HepG2 (cell line): Measurements from ENCODE around the gene DPM2. TPM values are rescaled to one million over a fixed set of nuclear protein-coding genes. Genes with fewer than 3 reads are reported as not detected.
A peak's percentile ranks its signal among the peaks of the same experiment; 100 is the strongest.

Experiments used
- ATF7-NPFF ChIP-seq: sonication (generic); formaldehyde crosslinking; IDR thresholded peaks from 2 replicates; pipeline ENCODE4 v1.8.1; 2023; ENCODE audit warnings: mild to moderate bottlenecking, low read depth, missing genetic modification reagents, moderate library complexity
- KMT2A ChIP-seq: sonication (generic); formaldehyde crosslinking; IDR thresholded peaks from 2 replicates; pipeline ENCODE4 v1.4.0; 2020; ENCODE audit warnings: missing genetic modification reagents
- MBNL3 ChIP-seq: fragments of 250-450 bp; sonication (Bioruptor Pico); conservative IDR thresholded peaks from 2 replicates; pipeline ENCODE4 v1.8.0; 2022; ENCODE audit warnings: mild to moderate bottlenecking, inconsistent platforms
- MEIS2 ChIP-seq: sonication (generic); formaldehyde crosslinking; IDR thresholded peaks from 2 replicates; pipeline ENCODE4 v1.9.0; 2021; ENCODE audit warnings: mild to moderate bottlenecking, missing genetic modification reagents
- MTA1 ChIP-seq: sonication (generic); formaldehyde crosslinking; IDR thresholded peaks from 2 replicates; pipeline ENCODE4 v1.4.0; 2020; ENCODE audit warnings: missing genetic modification reagents, mild to moderate bottlenecking, borderline replicate concordance
- NFIB ChIP-seq: sonication (generic); formaldehyde crosslinking; IDR thresholded peaks from 2 replicates; pipeline ENCODE4 v1.9.0; 2021; ENCODE audit warnings: missing genetic modification reagents, mild to moderate bottlenecking, borderline replicate concordance
- NFIC ChIP-seq: IDR thresholded peaks from 2 replicates; pipeline ENCODE4 v1.6.1; 2012; ENCODE audit warnings: mild to moderate bottlenecking, low read length, inconsistent platforms
- PLSCR1 ChIP-seq: sonication (generic); formaldehyde crosslinking; IDR thresholded peaks from 2 replicates; pipeline ENCODE4 v1.5.0; 2020; ENCODE audit warnings: missing genetic modification reagents, mild to moderate bottlenecking, borderline replicate concordance
- POLR2AphosphoS5 ChIP-seq: IDR thresholded peaks from 2 replicates; pipeline ENCODE4 v1.6.1; 2012; ENCODE audit warnings: low read depth, low read length
- REL ChIP-seq: sonication (generic); formaldehyde crosslinking; conservative IDR thresholded peaks from 2 replicates; pipeline ENCODE4 v1.8.0; 2022; ENCODE audit warnings: mild to moderate bottlenecking, missing genetic modification reagents, moderate library complexity
- RERE ChIP-seq: IDR thresholded peaks from 2 replicates; pipeline ENCODE4 v1.6.1; 2016; ENCODE audit warnings: low read depth, missing genetic modification reagents, missing compliant biosample characterization
- SAFB2 ChIP-seq: sonication (generic); formaldehyde crosslinking; IDR thresholded peaks from 2 replicates; pipeline ENCODE4 v1.5.1; 2020; ENCODE audit warnings: missing genetic modification reagents, low read depth, mild to moderate bottlenecking, borderline replicate concordance
- TERF1 ChIP-seq: sonication (generic); formaldehyde crosslinking; IDR thresholded peaks from 2 replicates; pipeline ENCODE4 v1.8.0; 2022; ENCODE audit warnings: mild to moderate bottlenecking, missing genetic modification reagents, moderate library complexity
- WIZ ChIP-seq: sonication (generic); formaldehyde crosslinking; IDR thresholded peaks from 2 replicates; pipeline ENCODE4 v1.5.1; 2020; ENCODE audit warnings: mild to moderate bottlenecking, missing genetic modification reagents
- ZBTB38 ChIP-seq: sonication (generic); formaldehyde crosslinking; IDR thresholded peaks from 2 replicates; pipeline ENCODE4 v1.5.1; 2020; ENCODE audit warnings: mild to moderate bottlenecking, missing genetic modification reagents
- ZNF44 ChIP-seq: sonication (generic); formaldehyde crosslinking; IDR thresholded peaks from 2 replicates; pipeline ENCODE4 v1.5.1; 2020; ENCODE audit warnings: mild to moderate bottlenecking, missing genetic modification reagents
- ZNF510 ChIP-seq: sonication (generic); formaldehyde crosslinking; IDR thresholded peaks from 2 replicates; pipeline ENCODE4 v1.4.0; 2020; ENCODE audit warnings: low read depth, mild to moderate bottlenecking, missing genetic modification reagents
- ZNF615 ChIP-seq: sonication (generic); formaldehyde crosslinking; IDR thresholded peaks from 2 replicates; pipeline ENCODE4 v1.5.0; 2020; ENCODE audit warnings: mild to moderate bottlenecking, missing genetic modification reagents, borderline replicate concordance
- polyA plus RNA-seq, 8 experiments: library from polyadenylated mRNA; depleted of rRNA in 3 of 8; stranded (reverse) in 7 of 8; unstranded in 1 of 8; fragments of >200 nt; fragmentation: Illumina TruSeq in 4 of 8; extraction: Trizol in 4 of 8; gene quantifications; 2 replicates each; pipeline versions ENCODE4 v1.2.1 to v1.2.3, GENCODE V29; 2011 to 2016; ENCODE audit warnings: low read depth in 4 of 8, missing spikeins in 1 of 8, mixed read lengths in 1 of 8; ENCODE audit not compliant: insufficient read depth in 1 of 8
- total RNA-seq, 5 experiments: library from RNA; depleted of rRNA; stranded (reverse); fragments of >200 nt; fragmentation: Illumina TruSeq; extraction: Trizol; gene quantifications; 2 replicates each; pipeline ENCODE4 v1.2.3, GENCODE V29; 2016; ENCODE audit warnings: low read depth in 1 of 5

The DPM2 gene
- total and polyA plus RNA-seq, 2 of the 13 experiments (the other 11 are each of a cell fraction or from before 2014, with no cell fraction given): 24.8 to 35.3 TPM

DNA sequence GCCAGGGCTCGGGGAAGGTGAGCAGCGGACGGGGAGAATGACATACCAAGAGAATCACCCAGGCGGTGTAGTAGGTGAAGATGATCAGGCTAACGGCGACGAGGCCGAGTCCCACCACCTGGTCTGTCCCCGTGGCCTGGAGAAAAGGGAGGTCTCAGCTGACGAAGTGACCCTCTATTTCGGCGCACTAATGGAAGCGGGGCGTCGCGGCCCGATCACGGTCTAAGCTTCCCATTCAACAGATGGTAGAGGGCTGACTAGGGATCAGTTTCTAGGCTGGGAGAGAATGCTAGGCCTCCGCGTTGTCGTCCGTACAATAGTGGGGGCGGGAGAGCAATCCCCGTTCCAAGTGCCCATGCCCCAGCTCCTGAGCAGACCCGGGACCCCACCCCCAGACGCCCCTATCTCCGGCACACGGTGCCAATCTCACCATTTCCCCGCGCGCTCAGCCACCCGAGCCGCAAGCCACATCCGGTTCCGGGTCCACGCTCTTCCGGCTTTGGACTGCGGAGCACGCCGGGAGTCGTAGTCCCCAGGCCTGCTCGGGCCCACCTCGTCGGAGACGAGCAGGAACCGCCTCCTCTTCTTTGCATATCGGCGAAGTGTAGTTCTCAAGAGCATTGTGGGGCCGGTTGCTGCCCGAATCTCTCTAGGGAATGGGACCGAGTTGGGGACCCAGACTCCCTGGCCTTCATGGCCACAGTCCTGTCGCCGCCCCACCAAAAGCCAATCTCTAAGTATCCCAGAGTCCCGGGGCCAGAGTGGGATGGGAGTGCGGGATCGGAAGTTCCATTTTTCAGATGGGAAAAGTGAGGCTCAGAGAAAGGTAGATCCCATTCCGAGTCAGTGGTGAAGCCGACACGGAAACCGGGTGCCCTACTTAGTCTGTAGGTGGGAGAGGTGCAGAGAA, at the start of gene DPM2 (continued):
- TF ChIP-seq MEIS2 (CRISPR knock-in tag) (no peak; the same call in 1 of the 2 replicates), NFIC (no peak), NFIB (CRISPR knock-in tag) (no peak), RERE (no peak), ZBTB38 (no peak), ZNF44 (CRISPR knock-in tag) (peak; percentile 44; the same call in 1 of the 2 replicates), ZNF510 (CRISPR knock-in tag) (no peak), ZNF615 (no peak), POLR2AphosphoS5 (peak; percentile 75), WIZ (no peak), MBNL3 (CRISPR knock-in tag) (no peak), ATF7-NPFF (CRISPR knock-in tag) (no peak; the same call in 1 of the 2 replicates), TERF1 (CRISPR knock-in tag) (no peak), SAFB2 (no peak), MTA1 (CRISPR knock-in tag) (no peak), KMT2A (no peak; the same call in 1 of the 2 replicates), PLSCR1 (CRISPR knock-in tag) (no peak), REL (no peak)
